ENCODE measurements around the gene MYO1G.
A peak's percentile ranks its signal among the peaks of the same experiment; 100 is the strongest.

MYO1G gene

GRCh38 chr7:44985900-44986217 lies 7.0 kb upstream of the MYO1G start:
- no peaks in the 10 kb centered on the region for H3K27me3 ChIP-seq (ENCODE audit: control insufficient read depth in 1 of 2, insufficient read depth in 1 of 2, low read length in 2 of 2)
- peak overlapping the region; percentile 93 for H3K4me2 ChIP-seq (ENCODE audit: low read length, poor library complexity, severe bottlenecking)
- peak overlapping the region; percentile 33 for H2AFZ ChIP-seq (ENCODE audit: low read depth, low read length)
- no peak for DNase-seq
- H3K36me3 ChIP-seq (ENCODE audit: control insufficient read depth in 1 of 2, insufficient read depth in 2 of 2, low read depth in 1 of 2, low read length in 2 of 2) = peaks cover 24 to 46% of the 10 kb centered on the region in 2 experiments
- peak overlapping the region; percentile 79 for H4K91ac ChIP-seq (ENCODE audit: low read length)
- H3K4me3 ChIP-seq (ENCODE audit: insufficient read depth in 1 of 2, low read depth in 1 of 2, low read length in 2 of 2) = peak overlapping the region; percentile 71 to 90
- H3K27ac ChIP-seq (ENCODE audit: low read length, poor library complexity, severe bottlenecking) = peak overlapping the region; percentile 88
- H3K14ac ChIP-seq (ENCODE audit: low read length in 2 of 2) = peak overlapping the region in 1 of 2 experiments; percentile 23
- peak overlapping the region; percentile 94 for H3K9ac ChIP-seq (ENCODE audit: low read length)
- H3K23ac ChIP-seq (ENCODE audit: low read length in 2 of 2) = peak overlapping the region in 1 of 2 experiments; percentile 84
- peak overlapping the region; percentile 61 for H2AK5ac ChIP-seq (ENCODE audit: low read length, severe bottlenecking)
- peaks cover 12% of the 10 kb centered on the region for H3K4me1 ChIP-seq (ENCODE audit: control insufficient read depth, insufficient read depth, low read depth, low read length)
- no peak overlapping the region for H2BK12ac ChIP-seq (ENCODE audit: low read length in 2 of 2)
- no peak overlapping the region for H2BK15ac ChIP-seq (ENCODE audit: low read depth, poor library complexity, severe bottlenecking)
- peak overlapping the region in 1 of 2 experiments; percentile 83 for H3K4ac ChIP-seq (ENCODE audit: low read depth in 1 of 2, low read length in 2 of 2)
- peaks cover 8% of the 10 kb centered on the region for H3K79me1 ChIP-seq (replicated peaks; ENCODE audit: low read length, poor library complexity, severe bottlenecking)
- whole genome bisulfite sequencing = 1% methylated on average over 8 of the region's 8 CpGs
- peak overlapping the region; percentile 54 for H2BK120ac ChIP-seq (ENCODE audit: low read depth, low read length)
- H2BK5ac ChIP-seq (ENCODE audit: low read depth, low read length, poor library complexity, severe bottlenecking) = no peak overlapping the region
- H4K8ac ChIP-seq (ENCODE audit: low read length) = peak overlapping the region; percentile 96
- no peaks in the 10 kb centered on the region for H3K9me3 ChIP-seq (ENCODE audit: control insufficient read depth, low read length)
- H3K18ac ChIP-seq (ENCODE audit: low read depth in 1 of 2, low read length in 2 of 2) = peak overlapping the region; percentile 86 to 87

- Histone ChIP-seq H3K9ac (ENCODE audit: low read length) (peak overlapping the region; percentile 94), H4K91ac (ENCODE audit: low read length) (no peak overlapping the region), H2BK12ac (ENCODE audit: low read length in 2 of 2) (no peak overlapping the region), H2AK5ac (ENCODE audit: low read length, severe bottlenecking) (no peak overlapping the region), H3K14ac (ENCODE audit: low read length in 2 of 2) (no peak overlapping the region), H3K4me2 (ENCODE audit: low read length, poor library complexity, severe bottlenecking) (peak overlapping the region; percentile 8), H3K79me1 (replicated peaks; ENCODE audit: low read length, poor library complexity, severe bottlenecking) (peaks cover 8% of the 10 kb centered on the region), H3K18ac (ENCODE audit: low read depth in 1 of 2, low read length in 2 of 2) (no peak overlapping the region), H2BK15ac (ENCODE audit: low read depth, poor library complexity, severe bottlenecking) (no peak overlapping the region), H3K4ac (ENCODE audit: low read depth in 1 of 2, low read length in 2 of 2) (no peak overlapping the region), H3K9me3 (ENCODE audit: control insufficient read depth, low read length) (no peaks in the 10 kb centered on the region), H4K8ac (ENCODE audit: low read length) (no peak overlapping the region), H3K27me3 (ENCODE audit: control insufficient read depth in 1 of 2, insufficient read depth in 1 of 2, low read length in 2 of 2) (no peaks in the 10 kb centered on the region), H3K4me3 (ENCODE audit: insufficient read depth in 1 of 2, low read depth in 1 of 2, low read length in 2 of 2) (peak overlapping the region in 1 of 2 experiments; percentile 90), H3K23ac (ENCODE audit: low read length in 2 of 2) (no peak overlapping the region), H3K36me3 (ENCODE audit: control insufficient read depth in 1 of 2, insufficient read depth in 2 of 2, low read depth in 1 of 2, low read length in 2 of 2) (peaks cover 24 to 47% of the 10 kb centered on the region in 2 experiments), H3K4me1 (ENCODE audit: control insufficient read depth, insufficient read depth, low read depth, low read length) (peaks cover 14% of the 10 kb centered on the region), H2BK5ac (ENCODE audit: low read depth, low read length, poor library complexity, severe bottlenecking) (no peak overlapping the region), H2AFZ (ENCODE audit: low read depth, low read length) (no peak overlapping the region), H3K27ac (ENCODE audit: low read length, poor library complexity, severe bottlenecking) (no peak overlapping the region), H2BK120ac (ENCODE audit: low read depth, low read length) (no peak overlapping the region)
- 81% methylated on average over 6 of the region's 6 CpGs for WGBS
- DNase-seq = no peak
Observed at GRCh38 chr7:44985033-44985695, 6.3 kb upstream of the MYO1G start.

- H2BK15ac ChIP-seq (ENCODE audit: low read depth, poor library complexity, severe bottlenecking) = no peak overlapping the region
- WGBS = 60% methylated on average over 3 of the region's 3 CpGs
Observed at GRCh38 chr7:44984478-44984758, 5.6 kb upstream of the MYO1G start.

GRCh38 chr7:44983742-44984477 lies 5.1 kb upstream of the MYO1G start:
- Histone ChIP-seq H3K18ac (ENCODE audit: low read depth in 1 of 2, low read length in 2 of 2) (no peak overlapping the region), H3K4me2 (ENCODE audit: low read length, poor library complexity, severe bottlenecking) (no peak overlapping the region), H2AFZ (ENCODE audit: low read depth, low read length) (no peak overlapping the region), H3K27ac (ENCODE audit: low read length, poor library complexity, severe bottlenecking) (no peak overlapping the region), H3K27me3 (ENCODE audit: control insufficient read depth in 1 of 2, insufficient read depth in 1 of 2, low read length in 2 of 2) (no peaks in the 10 kb centered on the region), H3K9ac (ENCODE audit: low read length) (peak overlapping the region; percentile 94), H2BK15ac (ENCODE audit: low read depth, poor library complexity, severe bottlenecking) (no peak overlapping the region), H3K23ac (ENCODE audit: low read length in 2 of 2) (no peak overlapping the region), H3K9me3 (ENCODE audit: control insufficient read depth, low read length) (no peaks in the 10 kb centered on the region), H2BK12ac (ENCODE audit: low read length in 2 of 2) (no peak overlapping the region), H4K8ac (ENCODE audit: low read length) (no peak overlapping the region), H3K14ac (ENCODE audit: low read length in 2 of 2) (no peak overlapping the region), H2BK120ac (ENCODE audit: low read depth, low read length) (no peak overlapping the region), H2AK5ac (ENCODE audit: low read length, severe bottlenecking) (no peak overlapping the region), H3K36me3 (ENCODE audit: control insufficient read depth in 1 of 2, insufficient read depth in 2 of 2, low read depth in 1 of 2, low read length in 2 of 2) (peaks cover 30 to 47% of the 10 kb centered on the region in 2 experiments), H4K91ac (ENCODE audit: low read length) (no peak overlapping the region), H3K79me1 (replicated peaks; ENCODE audit: low read length, poor library complexity, severe bottlenecking) (peaks cover 8% of the 10 kb centered on the region), H3K4me1 (ENCODE audit: control insufficient read depth, insufficient read depth, low read depth, low read length) (peaks cover 14% of the 10 kb centered on the region), H2BK5ac (ENCODE audit: low read depth, low read length, poor library complexity, severe bottlenecking) (no peak overlapping the region), H3K4ac (ENCODE audit: low read depth in 1 of 2, low read length in 2 of 2) (no peak overlapping the region), H3K4me3 (ENCODE audit: insufficient read depth in 1 of 2, low read depth in 1 of 2, low read length in 2 of 2) (no peak overlapping the region)
- 98% methylated on average over 5 of the region's 6 CpGs for WGBS
- no peak for DNase-seq

More at GRCh38 chr7:44984478-44984758, 5.6 kb upstream of the MYO1G start:
- H3K4me3 ChIP-seq (ENCODE audit: insufficient read depth in 1 of 2, low read depth in 1 of 2, low read length in 2 of 2) = peak overlapping the region in 1 of 2 experiments; percentile 90
- H3K4me1 ChIP-seq (ENCODE audit: control insufficient read depth, insufficient read depth, low read depth, low read length) = peaks cover 14% of the 10 kb centered on the region
- no peak overlapping the region for H3K4me2 ChIP-seq (ENCODE audit: low read length, poor library complexity, severe bottlenecking)
- no peak overlapping the region for H4K91ac ChIP-seq (ENCODE audit: low read length)
- H2AK5ac ChIP-seq (ENCODE audit: low read length, severe bottlenecking) = no peak overlapping the region
- H3K4ac ChIP-seq (ENCODE audit: low read depth in 1 of 2, low read length in 2 of 2) = no peak overlapping the region
- no peaks in the 10 kb centered on the region for H3K27me3 ChIP-seq (ENCODE audit: control insufficient read depth in 1 of 2, insufficient read depth in 1 of 2, low read length in 2 of 2)
- no peak overlapping the region for H2AFZ ChIP-seq (ENCODE audit: low read depth, low read length)
- no peak for DNase-seq
- no peak overlapping the region for H3K23ac ChIP-seq (ENCODE audit: low read length in 2 of 2)
- H4K8ac ChIP-seq (ENCODE audit: low read length) = no peak overlapping the region
- peak overlapping the region; percentile 94 for H3K9ac ChIP-seq (ENCODE audit: low read length)
- peaks cover 8% of the 10 kb centered on the region for H3K79me1 ChIP-seq (replicated peaks; ENCODE audit: low read length, poor library complexity, severe bottlenecking)
- H3K9me3 ChIP-seq (ENCODE audit: control insufficient read depth, low read length) = no peaks in the 10 kb centered on the region
- H2BK120ac ChIP-seq (ENCODE audit: low read depth, low read length) = no peak overlapping the region
- H3K27ac ChIP-seq (ENCODE audit: low read length, poor library complexity, severe bottlenecking) = no peak overlapping the region
- no peak overlapping the region for H3K18ac ChIP-seq (ENCODE audit: low read depth in 1 of 2, low read length in 2 of 2)
- H3K14ac ChIP-seq (ENCODE audit: low read length in 2 of 2) = no peak overlapping the region
- peaks cover 28 to 47% of the 10 kb centered on the region in 2 experiments for H3K36me3 ChIP-seq (ENCODE audit: control insufficient read depth in 1 of 2, insufficient read depth in 2 of 2, low read depth in 1 of 2, low read length in 2 of 2)
- H2BK12ac ChIP-seq (ENCODE audit: low read length in 2 of 2) = no peak overlapping the region
- no peak overlapping the region for H2BK5ac ChIP-seq (ENCODE audit: low read depth, low read length, poor library complexity, severe bottlenecking)

Data from mesenchymal stem cell (in vitro differentiated cells and primary cell).